HEK293 (cell line): Measurements from ENCODE around the gene CENPV.

Experiments used
- CTCF ChIP-seq: fragments of 450-650 bp; formaldehyde crosslinking; IDR thresholded peaks from 2 replicates; pipeline ENCODE4 v1.5.1; 2016; ENCODE audit warnings: missing biosample characterization, missing genetic modification characterization
- REST ChIP-seq: fragments of 450-650 bp; formaldehyde crosslinking; IDR thresholded peaks from 2 replicates; pipeline ENCODE4 v1.5.1; 2016; ENCODE audit warnings: missing biosample characterization, missing genetic modification characterization
- YY1 ChIP-seq: fragments of 450-650 bp; formaldehyde crosslinking; IDR thresholded peaks from 2 replicates; pipeline ENCODE4 v1.5.1; 2018; ENCODE audit warnings: missing biosample characterization, missing genetic modification characterization
- ZNF10 ChIP-seq: fragments of 450-650 bp; formaldehyde crosslinking; IDR thresholded peaks from 2 replicates; pipeline ENCODE4 v1.5.1; 2017; ENCODE audit warnings: missing biosample characterization, missing genetic modification characterization
- ZNF239 ChIP-seq: fragments of 450-650 bp; formaldehyde crosslinking; IDR thresholded peaks from 2 replicates; pipeline ENCODE4 v1.5.1; 2016; ENCODE audit warnings: missing biosample characterization, missing genetic modification characterization
- ZNF280D ChIP-seq: fragments of 450-650 bp; formaldehyde crosslinking; IDR thresholded peaks from 2 replicates; pipeline ENCODE4 v1.5.1; 2016; ENCODE audit warnings: missing biosample characterization, missing genetic modification characterization
- ZNF549 ChIP-seq: fragments of 450-650 bp; IDR thresholded peaks from 2 replicates; pipeline ENCODE4 v1.5.1; 2018; ENCODE audit warnings: missing biosample characterization, missing genetic modification characterization, mild to moderate bottlenecking, inconsistent platforms, moderate library complexity
- ZSCAN16 ChIP-seq: fragments of 450-650 bp; formaldehyde crosslinking; IDR thresholded peaks from 2 replicates; pipeline ENCODE4 v1.5.1; 2016; ENCODE audit warnings: missing biosample characterization, missing genetic modification characterization

GRCh38 chr17:16314859-16315258 lies 38.4 kb downstream of the CENPV start:
- TF ChIP-seq CTCF (tag by site-specific recombination) (no peak), ZNF280D (tag by site-specific recombination) (no peak), ZSCAN16 (no peak), YY1 (tag by site-specific recombination) (no peak), REST (tag by site-specific recombination) (no peak), ZNF10 (tag by site-specific recombination) (no peak), ZNF549 (no peak), ZNF239 (tag by site-specific recombination) (no peak)
